Measurements from ENCODE around the gene BATF2.
"Not testable (repeated sequence)": the region's sequence is repeated elsewhere in the genome, so short reads cannot be mapped to it uniquely, and the experiment has no call there.

Gene BATF2, protein sequence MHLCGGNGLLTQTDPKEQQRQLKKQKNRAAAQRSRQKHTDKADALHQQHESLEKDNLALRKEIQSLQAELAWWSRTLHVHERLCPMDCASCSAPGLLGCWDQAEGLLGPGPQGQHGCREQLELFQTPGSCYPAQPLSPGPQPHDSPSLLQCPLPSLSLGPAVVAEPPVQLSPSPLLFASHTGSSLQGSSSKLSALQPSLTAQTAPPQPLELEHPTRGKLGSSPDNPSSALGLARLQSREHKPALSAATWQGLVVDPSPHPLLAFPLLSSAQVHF

DNA sequence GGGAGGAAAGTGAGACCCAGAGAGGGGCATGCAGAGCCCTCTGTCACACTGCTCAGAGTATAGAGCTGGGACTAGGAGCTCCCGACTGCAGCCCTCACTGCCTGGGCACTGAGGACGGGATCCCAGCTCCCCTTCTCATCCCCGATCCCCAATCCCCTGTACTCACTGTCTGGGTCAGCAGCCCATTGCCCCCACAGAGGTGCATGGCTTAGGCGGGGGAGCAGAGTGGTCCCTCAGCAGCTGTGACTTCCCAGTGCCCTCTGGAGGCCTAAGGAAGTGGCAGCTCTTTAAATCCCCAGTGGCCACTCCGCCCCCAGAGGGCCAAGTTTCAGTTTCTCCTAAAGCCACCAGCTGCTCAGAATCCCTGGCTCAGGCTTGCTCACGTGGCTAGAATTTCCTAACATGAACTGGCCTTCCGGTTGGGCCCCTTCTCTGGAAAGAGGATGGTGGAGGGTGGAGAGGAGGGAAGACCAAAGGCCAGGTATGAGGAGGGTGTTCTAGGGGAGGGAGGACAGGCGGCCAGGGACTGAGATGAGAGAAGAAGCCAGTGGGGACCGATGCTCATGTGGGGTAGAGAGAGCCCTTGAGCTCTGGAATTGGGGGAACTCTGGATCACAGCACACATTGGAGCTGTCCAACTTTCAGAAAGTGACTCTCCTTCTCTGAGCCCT lies at the start of gene BATF2:
Gene BATF2 (minus strand): TSS at position 262 of the 671 bp plus-strand sequence. CDS start 57 bp downstream, at position 205.
- DNase-seq: peak in 51 of 56 donors; percentile 3 to 75 (median 38)

DNA sequence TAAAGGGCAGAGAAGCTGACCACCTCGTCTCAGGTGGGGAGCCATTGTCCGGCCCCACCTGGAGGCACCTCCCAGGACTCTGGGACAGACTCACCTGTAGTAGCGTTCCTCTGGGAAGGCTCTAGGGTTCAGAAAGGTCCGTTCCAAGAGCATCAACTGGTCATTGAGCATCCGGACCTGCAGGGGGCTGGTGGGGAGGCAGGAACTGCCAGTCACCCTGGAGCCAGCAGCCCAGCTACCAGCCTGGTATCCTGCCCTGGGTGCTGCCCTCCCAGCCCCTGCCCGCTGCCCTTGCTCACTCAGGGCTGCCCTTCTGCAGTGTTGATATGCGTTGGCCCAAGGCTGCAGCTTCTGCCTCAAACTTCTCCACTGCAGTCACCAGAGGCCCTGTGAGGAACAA lies 49.0 kb upstream of the BATF2 start:
- DNase-seq: no peak

DNA sequence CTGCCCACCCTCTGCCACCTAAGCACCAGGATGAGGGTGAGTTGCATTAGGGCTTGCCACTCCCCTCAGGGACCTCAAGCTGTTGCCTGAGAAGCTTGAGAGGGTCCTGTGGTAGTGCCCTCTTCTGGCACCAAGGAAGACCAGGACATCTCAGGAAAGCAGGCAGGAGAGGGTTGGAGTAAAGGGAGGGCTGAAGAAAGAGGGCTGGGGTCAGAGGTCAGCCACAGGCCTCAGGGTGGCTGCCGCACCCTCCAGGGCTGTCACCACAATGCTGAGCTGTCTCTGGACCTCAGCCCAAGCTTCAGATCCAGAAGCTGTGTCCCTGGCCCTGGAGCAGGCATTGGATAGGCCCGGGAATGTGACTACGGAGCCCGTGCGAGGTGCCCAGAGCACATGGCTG lies 48.3 kb upstream of the BATF2 start:
- DNase-seq: no peak

DNA sequence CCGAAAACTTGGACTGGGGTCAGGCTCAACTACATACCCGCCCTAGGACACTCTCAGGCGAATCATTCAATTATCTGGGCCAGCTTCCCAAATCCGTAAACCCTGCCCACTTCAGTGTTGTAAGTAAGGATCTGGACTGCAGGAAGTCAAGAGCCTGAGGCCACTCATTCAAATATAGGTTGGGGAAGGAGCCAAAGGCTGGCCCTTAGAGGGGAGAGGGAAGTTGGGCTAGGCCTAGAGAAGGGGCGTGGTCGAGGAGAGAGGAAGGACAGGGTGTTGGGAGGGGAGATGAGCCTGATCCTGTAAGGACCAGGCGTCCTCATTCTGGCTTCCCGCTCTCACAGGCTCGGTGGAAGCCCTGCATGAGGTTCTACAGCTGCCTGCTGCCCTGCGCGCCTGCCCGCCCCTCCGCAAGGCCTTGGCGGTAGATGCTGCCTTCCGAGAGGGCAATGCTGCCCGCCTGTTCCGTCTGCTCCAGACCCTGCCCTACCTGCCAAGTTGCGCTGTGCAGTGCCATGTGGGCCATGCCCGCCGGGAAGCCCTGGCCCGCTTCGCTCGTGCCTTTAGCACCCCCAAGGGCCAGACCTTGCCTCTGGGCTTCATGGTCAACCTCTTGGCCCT lies 47.2 kb upstream of the BATF2 start:
- peak in 12 of 56 donors; percentile 5 to 43 (median 8) for DNase-seq

DNA sequence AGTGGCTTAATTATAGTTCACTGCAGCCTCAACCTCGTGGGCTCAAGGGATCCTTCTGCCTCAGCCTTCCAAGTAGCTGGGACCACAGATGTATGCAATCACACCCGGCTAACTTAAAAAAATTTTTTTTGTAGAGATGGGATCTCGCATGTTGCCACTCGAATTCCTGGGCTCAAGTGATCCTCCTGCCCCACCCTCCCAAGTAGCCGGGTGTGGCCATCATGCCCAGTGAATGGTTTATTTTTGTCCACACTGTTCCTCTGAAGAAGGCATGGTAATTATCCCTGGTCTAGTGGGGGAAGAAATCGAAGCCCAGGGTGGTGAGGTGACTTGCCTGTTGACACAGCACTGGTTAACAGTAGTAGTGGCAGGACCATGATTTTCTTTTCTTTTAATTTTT lies 46.1 kb upstream of the BATF2 start:
- no peak for DNase-seq

DNA sequence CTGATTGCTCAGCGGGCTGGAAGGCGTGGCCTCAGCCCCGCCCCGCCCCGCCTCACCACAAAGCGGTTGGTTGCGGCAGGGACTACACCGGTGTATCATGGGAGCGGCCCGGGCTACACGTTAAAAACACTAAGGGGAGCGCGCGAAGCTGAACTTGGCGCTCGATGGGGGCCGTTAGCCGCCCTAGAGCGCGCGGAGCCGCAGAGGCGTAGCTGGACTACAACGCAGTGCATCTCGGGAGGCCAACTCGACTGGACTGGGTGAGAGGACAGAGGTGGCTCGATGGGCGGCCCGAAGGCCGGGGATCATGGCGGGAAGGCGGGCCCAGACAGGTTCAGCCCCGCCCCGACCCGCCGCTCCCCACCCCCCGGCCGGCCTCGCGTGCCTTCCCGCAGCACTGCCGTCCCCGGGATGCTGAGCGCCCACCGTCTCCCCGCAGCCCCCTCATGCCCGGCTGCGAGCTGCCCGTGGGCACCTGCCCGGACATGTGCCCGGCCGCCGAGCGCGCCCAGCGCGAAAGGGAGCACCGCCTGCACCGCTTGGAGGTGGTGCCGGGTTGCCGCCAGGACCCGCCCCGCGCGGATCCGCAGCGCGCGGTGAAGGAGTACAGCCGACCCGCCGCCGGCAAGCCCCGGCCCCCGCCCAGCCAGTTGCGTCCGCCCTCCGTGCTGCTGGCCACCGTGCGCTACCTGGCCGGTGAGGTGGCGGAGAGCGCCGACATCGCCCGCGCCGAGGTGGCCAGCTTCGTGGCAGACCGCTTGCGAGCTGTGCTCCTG lies 44.3 kb upstream of the BATF2 start, which contains the start of gene SAC3D1:
Gene SAC3D1 (plus strand): TSS at position 364 of the 776 bp plus-strand sequence. CDS start 83 bp downstream, at position 447.
- DNase-seq: peak; percentile 30 to 97 (median 83)

DNA sequence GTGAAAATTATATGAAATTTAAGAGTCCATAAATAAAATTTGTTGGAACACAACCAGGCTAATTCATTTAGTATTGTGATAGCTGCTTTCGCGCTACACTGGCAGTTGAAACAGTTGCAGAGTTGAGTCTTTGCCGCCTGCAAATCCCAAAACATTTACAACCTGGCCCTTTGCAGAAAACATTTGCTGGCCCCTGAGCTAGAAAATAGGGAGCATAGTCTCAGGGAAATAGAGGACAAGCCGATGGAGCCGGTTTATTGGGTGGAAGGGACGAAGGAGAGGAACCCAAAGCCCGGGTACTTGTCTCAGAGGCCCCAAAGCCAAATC lies 43.7 kb upstream of the BATF2 start:
- no peak for DNase-seq

DNA sequence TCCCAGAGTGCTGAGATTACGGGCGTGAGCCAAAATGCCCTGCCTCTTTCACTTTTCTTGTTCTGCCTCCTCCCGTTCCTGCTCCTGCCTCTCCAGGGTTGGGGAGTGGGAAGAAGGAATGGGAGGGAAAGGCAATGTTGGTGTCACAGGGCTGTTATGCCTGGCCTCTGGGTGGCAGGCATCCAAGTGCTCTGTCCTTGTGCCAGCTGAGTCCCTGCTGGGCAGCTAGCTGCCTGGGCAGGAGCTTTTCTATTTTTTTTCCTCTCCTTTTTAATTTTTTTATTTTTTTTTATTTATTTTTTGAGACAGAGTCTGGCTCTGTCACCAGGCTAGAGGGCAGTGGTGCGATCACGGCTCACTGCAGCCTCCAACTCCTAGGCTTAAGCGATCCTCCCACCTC lies 40.2 kb upstream of the BATF2 start:
- DNase-seq: peak in 48 of 56 donors; percentile 4 to 81 (median 48)

DNA sequence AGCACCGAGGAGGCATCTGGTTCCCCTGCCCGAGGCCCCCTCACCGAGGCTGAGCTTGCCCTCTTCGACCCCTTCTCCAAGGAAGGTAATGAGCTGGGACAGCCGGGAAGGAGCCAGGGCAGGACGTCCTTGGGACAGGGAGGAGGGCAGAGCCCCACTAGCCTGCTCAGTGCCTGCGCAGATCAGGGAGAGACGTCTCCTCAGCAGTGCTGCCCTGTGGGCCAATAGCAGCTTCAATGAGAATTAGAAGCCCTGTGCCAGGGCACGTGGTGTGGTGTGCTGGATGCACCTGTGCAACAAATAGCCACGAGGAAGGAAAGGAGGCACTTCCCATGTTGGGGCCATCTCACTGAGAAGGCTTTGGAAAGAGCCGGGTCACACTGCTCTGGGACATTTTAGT lies 38.8 kb upstream of the BATF2 start:
- DNase-seq: no peak

DNA sequence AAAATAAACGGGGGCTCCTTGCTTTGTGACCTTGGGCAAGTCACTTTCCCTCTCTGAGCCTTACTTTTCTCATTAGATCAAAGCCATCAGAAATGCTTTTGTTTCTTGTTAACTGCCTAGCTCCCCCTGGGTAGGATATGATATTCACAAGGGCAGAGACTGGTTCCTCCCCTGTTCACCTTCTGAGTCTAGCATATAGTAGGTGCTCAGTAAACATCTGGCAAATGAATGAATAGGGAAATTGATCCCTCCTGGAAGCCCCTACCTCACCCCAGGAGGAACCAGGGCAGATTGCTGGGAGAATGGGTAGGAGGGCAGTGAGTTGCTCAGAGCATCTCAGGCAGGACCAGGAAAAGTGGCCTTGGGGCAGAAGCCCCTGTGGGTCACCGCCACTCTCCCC lies 37.7 kb upstream of the BATF2 start:
- DNase-seq: no peak

DNA sequence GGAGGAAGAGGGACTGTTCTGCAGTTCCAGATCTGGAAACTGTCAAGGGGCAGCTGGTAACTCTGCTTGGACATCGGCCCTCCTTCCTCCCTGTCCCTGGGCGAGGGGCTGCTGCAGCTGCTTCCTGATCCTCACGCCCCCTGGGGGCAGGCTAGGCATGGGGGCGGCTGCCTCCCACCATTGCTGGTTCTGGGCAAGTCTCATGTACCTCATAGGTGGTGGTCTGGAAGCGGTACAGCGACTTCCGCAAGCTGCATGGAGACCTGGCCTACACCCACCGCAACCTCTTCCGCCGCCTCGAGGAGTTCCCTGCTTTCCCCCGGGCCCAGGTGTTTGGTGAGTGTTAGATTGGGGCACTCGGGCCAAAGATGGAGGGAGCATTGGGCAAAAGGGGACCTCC lies 35.4 kb upstream of the BATF2 start:
- no peak for DNase-seq

DNA sequence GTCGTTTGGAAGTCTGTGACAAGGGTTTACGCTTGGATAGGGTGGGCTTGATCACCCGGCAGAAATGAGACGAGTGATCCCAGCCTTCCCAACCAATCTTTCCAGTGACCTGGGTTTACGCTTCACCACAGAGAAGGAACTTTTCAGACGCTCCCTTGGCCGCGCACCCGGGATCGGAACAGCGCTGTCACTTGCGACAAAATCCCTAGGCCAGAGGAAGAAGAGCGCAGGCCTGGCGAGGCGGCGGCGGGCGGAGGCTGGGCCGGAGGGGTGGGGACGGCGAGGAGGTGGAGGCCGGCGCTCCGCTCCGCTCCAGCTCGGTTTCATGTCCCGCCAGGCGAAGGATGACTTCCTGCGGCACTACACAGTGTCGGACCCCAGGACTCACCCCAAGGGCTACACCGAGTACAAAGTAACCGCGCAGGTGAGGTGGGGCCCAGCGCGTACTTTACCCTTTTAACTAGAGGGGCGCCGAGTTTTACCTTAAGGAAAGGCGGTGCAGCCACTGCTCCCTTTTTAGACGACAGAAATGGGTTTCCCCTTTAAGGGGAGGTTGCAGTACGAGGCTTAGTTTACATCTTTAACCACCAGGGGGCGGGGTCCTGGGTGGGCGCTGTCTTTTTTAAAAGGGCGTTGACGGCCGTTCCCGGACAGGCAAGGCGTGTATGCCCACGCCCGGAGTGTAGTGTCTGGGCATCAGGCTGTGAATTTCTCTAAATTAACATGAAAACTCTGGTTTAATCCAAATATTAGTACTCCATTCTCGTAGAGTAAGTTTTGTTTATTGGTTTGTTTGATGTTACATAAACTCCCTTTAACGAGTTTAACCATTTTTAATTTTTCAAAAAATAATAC lies 30.7 kb upstream of the BATF2 start, which contains the start of gene SNX15:
Gene SNX15 (plus strand): TSS at position 227 of the 855 bp plus-strand sequence. CDS start 99 bp downstream, at position 326.
- peak; percentile 49 to 97 (median 90) for DNase-seq

DNA sequence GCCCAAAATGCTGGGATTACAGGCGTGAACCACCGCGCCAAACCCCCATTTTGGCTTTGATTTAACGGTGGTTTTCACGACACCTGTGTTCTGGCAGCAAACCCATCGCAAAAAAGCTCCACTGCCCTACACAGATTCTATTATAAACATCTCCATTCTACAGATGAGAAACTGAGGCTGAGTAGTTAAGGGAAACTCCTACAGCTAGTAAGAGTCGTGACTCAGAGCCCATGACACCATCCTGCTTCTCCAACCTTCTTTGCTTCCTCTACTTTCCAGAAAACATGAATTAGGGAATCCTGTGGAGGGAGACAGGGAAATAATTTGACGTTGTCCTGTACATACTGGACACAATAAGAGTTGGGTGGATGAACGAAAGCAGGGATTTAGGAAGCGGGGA lies 30.0 kb upstream of the BATF2 start:
- no peak for DNase-seq

DNA sequence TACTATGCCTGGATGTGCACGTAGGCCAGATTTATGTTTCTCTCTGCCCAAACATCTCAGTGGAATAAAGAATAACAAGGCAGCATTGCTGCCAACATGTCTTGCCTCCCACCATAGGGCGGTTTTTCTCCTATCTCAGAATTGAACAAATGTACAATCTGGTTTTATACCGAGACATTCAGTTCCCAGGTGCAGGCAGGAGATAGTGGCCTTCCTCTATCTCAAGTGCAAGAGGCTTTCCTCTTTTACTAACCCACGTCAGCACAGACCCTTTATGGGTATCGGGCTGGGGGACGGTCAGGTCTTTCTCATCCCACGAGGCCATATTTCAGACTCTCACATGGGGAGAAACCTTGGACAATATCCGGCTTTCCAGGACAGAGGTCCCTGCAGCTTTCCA lies 26.7 kb upstream of the BATF2 start:
- not testable (repeated sequence) for DNase-seq

DNA sequence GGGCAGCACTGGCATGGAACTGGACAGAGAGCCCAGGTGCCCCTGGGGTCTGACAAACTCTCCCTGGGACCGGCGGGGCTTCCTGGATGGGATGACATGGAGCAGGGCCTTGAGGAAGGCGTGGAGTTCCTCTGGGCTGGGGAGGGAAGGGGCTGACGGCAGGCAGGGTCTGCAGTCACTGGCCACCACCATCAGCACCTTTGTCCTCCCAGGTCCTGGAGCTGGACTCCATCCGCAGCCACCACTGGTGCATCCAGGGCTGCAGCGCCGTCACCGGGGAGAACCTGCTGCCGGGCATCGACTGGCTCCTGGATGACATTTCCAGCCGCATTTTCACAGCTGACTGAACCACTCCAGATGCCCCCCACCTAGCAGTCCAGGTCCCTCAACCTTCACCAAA lies 24.7 kb upstream of the BATF2 start:
- DNase-seq: no peak

DNA sequence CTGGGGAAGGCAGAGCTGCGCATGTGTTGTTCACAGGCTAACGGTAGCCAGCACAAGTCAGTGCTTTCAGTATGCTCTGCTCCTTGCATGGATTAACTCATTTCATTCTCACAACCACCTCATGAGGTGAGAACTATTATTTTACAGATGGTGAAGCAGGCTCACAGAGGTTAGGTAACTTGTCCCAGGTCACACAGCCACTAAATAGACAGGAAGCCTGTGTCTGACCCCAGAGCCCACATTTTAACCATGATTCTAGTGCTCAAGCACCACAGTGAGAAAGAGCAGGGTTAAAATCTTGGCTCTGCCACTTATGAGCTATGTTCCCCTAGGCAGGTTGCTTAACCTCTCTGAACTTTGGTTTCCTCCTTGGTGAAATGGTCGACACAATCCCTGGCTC lies 24.2 kb upstream of the BATF2 start:
- no peak for DNase-seq

DNA sequence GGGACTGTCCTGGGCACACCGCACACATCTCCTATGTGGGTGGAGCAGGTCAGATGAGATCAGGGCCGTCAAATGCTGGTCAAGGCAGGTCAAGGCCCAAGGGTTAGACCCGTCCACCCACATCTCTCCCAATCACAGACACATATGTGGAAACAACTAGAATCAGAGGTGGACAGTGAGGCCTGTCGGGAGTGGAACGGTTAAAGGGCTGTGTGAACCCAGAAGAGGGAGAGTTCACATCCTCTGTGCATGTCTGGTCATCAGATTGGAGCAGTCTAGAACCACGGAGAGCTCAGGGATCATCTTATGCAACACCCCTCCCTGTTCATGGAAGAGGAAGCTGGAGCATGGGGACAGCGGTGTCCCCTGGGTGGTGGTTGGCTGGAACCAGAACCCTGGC lies 23.1 kb upstream of the BATF2 start:
- no peak for DNase-seq

DNA sequence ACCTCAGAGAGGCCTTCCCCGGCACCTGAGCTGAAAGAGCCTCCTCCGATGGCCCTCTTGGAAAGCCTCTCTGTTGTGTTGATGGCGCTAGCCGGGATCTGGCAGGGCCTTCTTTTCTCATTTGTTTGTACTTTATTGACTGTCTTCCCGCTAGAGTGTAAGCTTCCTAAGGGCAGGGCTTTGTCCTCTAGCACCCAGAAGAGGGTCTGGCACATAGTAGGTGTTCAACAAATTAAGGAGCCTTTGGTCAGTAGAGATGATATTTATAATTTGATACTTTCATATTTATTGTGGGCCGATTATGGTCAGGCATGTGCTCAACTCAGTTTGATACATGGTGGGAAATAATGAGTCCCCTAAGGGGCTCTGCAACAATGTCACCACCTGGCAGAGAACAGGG lies 21.2 kb upstream of the BATF2 start:
- no peak for DNase-seq

DNA sequence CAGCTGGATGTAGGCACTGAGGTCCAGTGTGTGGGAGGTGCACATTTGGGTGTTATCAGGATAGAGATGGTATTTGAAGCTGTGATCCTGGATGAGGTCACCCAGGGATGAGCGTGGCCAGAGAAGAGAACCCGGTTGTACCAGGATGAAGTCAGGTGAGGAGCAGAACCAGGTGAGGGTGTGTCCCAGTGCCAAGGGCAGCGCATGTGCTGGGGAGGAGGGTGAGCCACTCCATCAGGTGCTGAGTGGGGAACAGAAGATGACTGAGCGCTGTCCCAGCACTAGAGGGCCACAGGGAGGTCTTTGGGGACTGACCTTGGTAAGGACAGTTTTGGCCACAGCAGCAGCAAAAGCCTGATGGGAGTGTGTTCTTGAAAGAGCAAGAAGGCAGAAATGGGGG lies 19.9 kb upstream of the BATF2 start:
- DNase-seq: no peak

DNA sequence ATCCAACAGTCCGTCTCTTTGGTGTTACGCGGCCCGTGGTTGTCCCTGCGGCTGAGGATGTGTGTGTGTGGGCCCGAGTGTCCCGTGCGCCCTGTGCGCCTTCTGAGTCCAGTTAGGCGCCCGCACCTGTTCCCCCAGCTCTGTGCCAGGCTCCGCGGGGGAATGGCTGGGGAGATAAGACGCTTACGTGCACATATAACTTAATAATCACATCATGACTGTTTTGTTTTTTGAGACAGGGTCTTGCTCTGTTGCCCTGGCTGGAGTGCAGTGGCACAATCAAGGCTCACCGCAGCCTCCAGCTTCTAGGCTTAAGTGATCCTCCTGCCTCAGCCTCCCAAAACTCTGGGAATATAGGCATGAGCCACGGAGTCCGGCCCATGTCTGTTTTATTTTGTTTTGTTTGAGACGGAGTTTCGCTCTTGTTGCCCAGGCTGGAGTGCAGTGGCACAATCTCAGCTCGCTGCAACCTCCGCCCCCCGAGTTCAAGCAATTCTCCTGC lies 18.0 kb upstream of the BATF2 start:
- DNase-seq: no peak

Measured in amygdala (tissue), 56 donors.